Dermis blood vessel endothelial cell (primary cell): Measurements from ENCODE around the gene SNX33. TPM values are rescaled to one million over a fixed set of nuclear protein-coding genes. Genes with fewer than 3 reads are reported as not detected.
"Not testable (repeated sequence)": the region's sequence is repeated elsewhere in the genome, so short reads cannot be mapped to it uniquely, and the experiment has no call there.

Source experiments
- DNase-seq: peaks from one replicate; pipeline ENCODE4 v3.0.0; 2010
- total RNA-seq: library from RNA; depleted of rRNA; stranded (reverse); fragments of >200 nt; gene quantifications from 2 replicates; pipeline ENCODE4 v1.2.3, GENCODE V29; 2014

Gene SNX33
- total RNA-seq, 1 donor from 2014 or later, result 13.8 TPM

- no peak for DNase-seq
Observed at GRCh38 chr15:75684648-75685047, 36.9 kb downstream of the SNX33 start.

GRCh38 chr15:75685195-75685594 is 37.5 kb downstream of the SNX33 start:
- DNase-seq, result no peak

GRCh38 chr15:75686212-75686642 is 38.5 kb downstream of the SNX33 start:
- peak; percentile 80 for DNase-seq

- no peak for DNase-seq
Observed at GRCh38 chr15:75687486-75688277, 40.0 kb downstream of the SNX33 start.

DNA sequence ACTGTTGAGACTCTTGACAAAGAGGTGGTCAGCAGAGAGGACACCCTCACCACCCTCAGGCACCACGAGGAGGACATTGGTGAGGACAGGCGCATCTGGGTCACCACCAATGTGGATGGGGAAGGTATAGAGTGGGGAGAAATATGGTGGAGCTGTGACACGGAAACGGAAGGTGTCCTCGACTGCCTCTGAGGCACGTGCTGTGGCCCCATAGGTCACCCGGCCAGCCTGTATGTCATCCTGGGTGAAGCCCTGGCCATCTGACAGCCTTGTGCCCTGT is 40.5 kb downstream of the SNX33 start:
- DNase-seq, result no peak

DNA sequence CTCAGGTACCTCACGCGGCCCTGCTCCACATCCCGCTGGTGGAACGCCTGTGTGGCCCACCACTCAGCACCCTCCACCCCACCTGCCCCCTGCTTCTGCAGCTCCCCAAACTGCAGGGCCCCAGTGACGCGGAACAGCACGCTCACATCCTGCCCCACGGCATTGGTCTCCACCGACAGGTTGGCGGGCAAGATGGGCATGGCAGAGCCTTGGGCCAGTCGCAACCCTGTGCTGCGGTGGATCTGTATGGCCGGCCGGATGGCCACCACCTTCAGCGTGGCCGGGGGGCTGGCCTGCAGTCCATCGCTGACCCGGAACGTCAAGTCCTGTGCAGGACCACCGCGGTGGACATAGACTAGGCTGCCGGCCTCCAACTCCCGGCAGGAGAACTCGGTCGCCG is 41.1 kb downstream of the SNX33 start:
- DNase-seq, result no peak

- not testable (repeated sequence) for DNase-seq
Observed at GRCh38 chr15:75689429-75689828, 41.7 kb downstream of the SNX33 start.

DNA sequence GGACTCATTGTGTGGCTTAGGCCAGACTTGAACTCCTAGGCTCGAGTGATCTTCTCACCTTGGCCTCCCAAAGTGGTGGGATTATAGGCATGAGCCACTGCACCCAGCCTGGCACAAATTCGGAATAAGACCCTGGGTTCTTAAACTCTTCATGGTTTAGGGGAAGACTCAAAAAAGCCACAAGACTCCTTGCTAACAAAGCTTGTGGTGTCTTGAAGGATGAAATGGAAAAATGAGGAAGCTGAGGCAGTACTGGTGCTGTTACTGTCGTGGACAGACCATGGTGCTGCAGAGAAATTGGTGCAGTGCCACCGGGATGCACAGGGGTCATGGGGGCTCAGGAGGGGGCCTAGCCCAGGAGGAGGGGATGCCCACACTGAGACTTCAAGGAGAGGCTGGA is 44.6 kb downstream of the SNX33 start:
- not testable (repeated sequence) for DNase-seq

GRCh38 chr15:75693028-75693427 is 45.3 kb downstream of the SNX33 start:
- DNase-seq, result not testable (repeated sequence)

- peak; percentile 92 for DNase-seq
Observed at GRCh38 chr15:75693501-75694240, 46.0 kb downstream of the SNX33 start.

- DNase-seq, result peak; percentile 82
Observed at GRCh38 chr15:75694241-75695182, 46.8 kb downstream of the SNX33 start.

GRCh38 chr15:75695220-75695619 is 47.5 kb downstream of the SNX33 start:
- no peak for DNase-seq

- no peak for DNase-seq
Observed at GRCh38 chr15:75695634-75696310, 48.1 kb downstream of the SNX33 start.

GRCh38 chr15:75696311-75696720 is 48.6 kb downstream of the SNX33 start:
- no peak for DNase-seq

GRCh38 chr15:75696854-75697259 is 49.1 kb downstream of the SNX33 start:
- DNase-seq, result no peak

GRCh38 chr15:75697523-75697922 is 49.8 kb downstream of the SNX33 start:
- DNase-seq, result no peak

DNA sequence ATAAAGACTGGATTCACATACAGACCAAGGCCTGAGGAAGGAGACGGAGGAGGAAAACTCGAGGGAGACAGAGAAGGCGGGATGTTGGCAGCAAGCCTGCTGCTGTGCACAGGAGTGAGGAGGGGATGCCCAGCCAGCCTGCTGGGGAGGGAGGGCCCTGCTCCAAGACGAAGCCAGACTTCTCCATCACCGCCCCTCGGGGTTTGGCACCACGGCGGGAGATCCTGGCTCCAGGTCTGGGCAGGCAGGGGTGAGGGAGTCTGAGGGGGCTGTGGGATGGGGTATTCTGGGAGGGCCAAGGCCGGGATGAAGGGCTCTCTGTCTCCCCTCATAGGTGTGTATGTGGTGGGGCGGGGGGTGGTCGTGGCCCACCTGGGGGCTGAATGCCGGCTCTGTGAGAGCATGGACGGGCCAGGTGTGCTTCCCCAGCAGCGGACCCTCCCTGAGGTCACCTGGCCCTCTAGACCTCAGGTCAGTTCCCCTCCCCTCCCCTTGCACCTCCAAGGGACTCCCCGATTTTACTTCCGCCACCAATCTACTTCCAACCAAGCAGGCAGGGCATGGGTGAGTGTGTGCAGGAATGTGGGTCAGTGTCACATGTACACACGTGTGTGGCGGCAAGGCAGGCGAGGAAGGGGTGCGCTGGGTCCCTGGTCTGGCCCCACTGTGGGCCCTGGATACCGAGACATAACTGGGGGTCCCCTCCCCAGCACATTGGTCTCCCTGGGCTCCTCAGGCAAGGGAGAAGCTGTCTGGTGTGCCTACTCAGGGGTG is 50.4 kb downstream of the SNX33 start:
- DNase-seq, result not testable (repeated sequence)

DNA sequence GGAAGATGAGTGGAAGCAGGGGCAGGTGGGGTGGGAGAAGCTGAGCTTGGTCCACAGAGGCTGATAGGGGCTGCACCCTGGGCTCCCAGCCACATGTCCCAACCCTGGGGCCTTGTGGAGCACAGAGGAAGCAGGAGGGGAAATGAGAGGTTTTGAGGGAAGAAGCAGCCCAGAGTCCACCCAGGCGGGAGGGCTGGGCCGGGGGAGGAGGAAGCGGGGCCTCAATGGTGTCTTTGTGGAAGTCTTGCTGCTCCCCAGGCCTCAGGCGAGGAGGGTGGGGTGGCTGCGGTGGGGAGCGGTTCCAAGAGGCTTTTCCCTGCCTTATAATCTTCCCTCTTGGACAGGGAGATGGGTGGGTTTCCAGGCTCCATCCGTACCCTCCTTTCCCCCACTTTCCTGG is 51.8 kb downstream of the SNX33 start:
- not testable (repeated sequence) for DNase-seq

GRCh38 chr15:75699961-75700874 is 52.5 kb downstream of the SNX33 start:
- not testable (repeated sequence) for DNase-seq
